DMS 273 (cell line): Measurements from ENCODE around the gene FAM3D.

Source experiments
- DNase-seq: peaks from one replicate; lab custom pipeline; 2025; ENCODE audit not compliant: unreplicated experiment; lab: John Stamatoyannopoulos, UW

FAM3D gene

GRCh38 chr3:58597770-58598310 lies 68.7 kb downstream of the FAM3D start:
- DNase-seq, result no peak

- no peak for DNase-seq
Measured at GRCh38 chr3:58596834-58597518, 69.6 kb downstream of the FAM3D start.

- no peak for DNase-seq
Measured at GRCh38 chr3:58594117-58594516, 72.5 kb downstream of the FAM3D start.

- DNase-seq, result no peak
Measured at GRCh38 chr3:58591517-58592510, 74.8 kb downstream of the FAM3D start.

GRCh38 chr3:58588030-58588614 lies 78.5 kb downstream of the FAM3D start:
- peak; percentile 25 for DNase-seq

GRCh38 chr3:58586776-58587192 lies 79.8 kb downstream of the FAM3D start:
- DNase-seq, result no peak

- no peak for DNase-seq
Measured at GRCh38 chr3:58585994-58586393, 80.6 kb downstream of the FAM3D start.

GRCh38 chr3:58585005-58585786 lies 81.4 kb downstream of the FAM3D start:
- peak; percentile 92 for DNase-seq

- no peak for DNase-seq
Measured at GRCh38 chr3:58584690-58585004, 81.9 kb downstream of the FAM3D start.
